HEK293 (cell line): Measurements from ENCODE around the gene NTSR1.

Experiments
- PRDM10 ChIP-seq: fragments of 450-650 bp; formaldehyde crosslinking; IDR thresholded peaks from 2 replicates; pipeline ENCODE4 v1.5.1; 2016; ENCODE audit warnings: missing biosample characterization, missing genetic modification characterization
- ZNF473 ChIP-seq: fragments of 450-650 bp; formaldehyde crosslinking; IDR thresholded peaks from 2 replicates; pipeline ENCODE4 v1.5.1; 2017; ENCODE audit warnings: missing biosample characterization, missing genetic modification characterization
- TF ChIP-seq, protein P1 (sequence below): fragments of 450-650 bp; formaldehyde crosslinking; IDR thresholded peaks from 2 replicates; pipeline ENCODE4 v1.5.1; 2016; ENCODE audit warnings: missing biosample characterization, missing genetic modification characterization

- TF ChIP-seq, protein P1, sequence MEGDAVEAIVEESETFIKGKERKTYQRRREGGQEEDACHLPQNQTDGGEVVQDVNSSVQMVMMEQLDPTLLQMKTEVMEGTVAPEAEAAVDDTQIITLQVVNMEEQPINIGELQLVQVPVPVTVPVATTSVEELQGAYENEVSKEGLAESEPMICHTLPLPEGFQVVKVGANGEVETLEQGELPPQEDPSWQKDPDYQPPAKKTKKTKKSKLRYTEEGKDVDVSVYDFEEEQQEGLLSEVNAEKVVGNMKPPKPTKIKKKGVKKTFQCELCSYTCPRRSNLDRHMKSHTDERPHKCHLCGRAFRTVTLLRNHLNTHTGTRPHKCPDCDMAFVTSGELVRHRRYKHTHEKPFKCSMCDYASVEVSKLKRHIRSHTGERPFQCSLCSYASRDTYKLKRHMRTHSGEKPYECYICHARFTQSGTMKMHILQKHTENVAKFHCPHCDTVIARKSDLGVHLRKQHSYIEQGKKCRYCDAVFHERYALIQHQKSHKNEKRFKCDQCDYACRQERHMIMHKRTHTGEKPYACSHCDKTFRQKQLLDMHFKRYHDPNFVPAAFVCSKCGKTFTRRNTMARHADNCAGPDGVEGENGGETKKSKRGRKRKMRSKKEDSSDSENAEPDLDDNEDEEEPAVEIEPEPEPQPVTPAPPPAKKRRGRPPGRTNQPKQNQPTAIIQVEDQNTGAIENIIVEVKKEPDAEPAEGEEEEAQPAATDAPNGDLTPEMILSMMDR (tag by site-specific recombination): no peak
- TF ChIP-seq ZNF473 (tag by site-specific recombination) (no peak), PRDM10 (tag by site-specific recombination) (no peak)
Observed at GRCh38 chr20:62749851-62750445, 41.3 kb downstream of the NTSR1 start.
